ENCODE measurements around the gene CHRDL2.
A peak's percentile ranks its signal among the peaks of the same experiment; 100 is the strongest.

Gene CHRDL2

GRCh38 chr11:74710281-74710938 is 20.8 kb downstream of the CHRDL2 start:
- no peak for DNase-seq (ENCODE audit: low spot score)

- no peak for DNase-seq (ENCODE audit: low spot score)
These were observed 22.1 kb downstream of the CHRDL2 start for GRCh38 chr11:74709175-74709574.

GRCh38 chr11:74707602-74708510 is 23.4 kb downstream of the CHRDL2 start:
- DNase-seq (ENCODE audit: low spot score): peak; percentile 80

DNA sequence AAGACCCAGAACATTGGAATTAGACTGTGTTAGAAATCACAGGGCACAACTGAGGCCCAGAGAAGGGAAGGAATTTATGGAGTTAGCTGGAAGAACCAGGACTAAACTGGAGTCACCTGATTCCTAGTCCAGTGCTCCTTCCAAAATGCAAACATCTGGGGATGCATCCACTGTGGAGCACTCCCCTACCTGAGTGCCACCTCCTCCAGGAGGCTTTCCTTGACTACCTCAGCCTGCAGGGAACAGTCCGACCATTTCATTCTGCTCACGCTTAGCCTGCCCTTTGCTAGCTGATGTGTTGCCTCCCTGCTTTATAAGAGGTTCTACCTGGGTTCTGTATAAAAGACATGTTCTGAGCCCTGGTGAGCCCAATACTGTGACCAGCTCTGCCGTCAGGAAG is 24.0 kb downstream of the CHRDL2 start:
- no peak for DNase-seq (ENCODE audit: low spot score)

DNA sequence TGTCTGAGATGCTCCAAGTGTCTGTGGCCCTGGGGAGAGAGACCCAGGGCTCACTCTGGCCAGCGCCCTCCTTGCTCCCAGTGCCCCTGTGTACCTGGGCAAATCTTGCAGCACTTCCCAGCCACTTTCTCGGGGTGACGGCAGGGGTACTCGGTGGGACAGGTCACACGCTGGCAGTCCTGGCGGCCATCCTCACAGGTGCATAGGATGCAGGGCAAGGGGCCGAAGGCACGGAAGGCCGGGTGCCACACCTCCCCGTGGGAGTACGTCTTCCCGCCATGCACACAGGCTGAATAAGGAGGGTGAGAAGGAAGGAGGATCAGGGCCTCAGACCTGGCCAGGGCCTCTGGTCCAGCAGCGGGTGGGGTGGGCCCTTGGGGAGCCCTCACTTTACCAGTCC is 28.0 kb downstream of the CHRDL2 start:
- DNase-seq (ENCODE audit: low spot score): no peak

GRCh38 chr11:74702383-74703007 is 28.7 kb downstream of the CHRDL2 start:
- peak; percentile 75 for DNase-seq (ENCODE audit: low spot score)

DNA sequence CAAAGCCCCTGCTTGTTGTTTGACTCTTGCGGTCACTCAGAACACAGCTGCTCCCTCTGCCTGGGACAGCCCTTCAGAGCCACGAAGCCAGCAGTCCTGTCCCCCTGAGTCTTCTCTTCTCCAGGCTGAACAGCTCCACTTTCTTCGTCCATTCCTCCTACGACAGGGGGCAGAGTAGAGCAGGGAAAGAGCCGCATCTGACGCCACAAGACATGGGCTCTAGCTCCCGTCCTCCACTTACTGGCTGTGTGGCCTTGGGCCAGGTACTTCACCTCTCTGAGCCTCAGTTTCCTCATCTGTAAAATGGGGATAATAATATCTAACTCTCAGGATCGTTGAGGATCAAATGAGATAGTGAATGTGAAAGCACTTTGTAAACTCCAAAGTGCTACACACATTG is 29.9 kb downstream of the CHRDL2 start:
- DNase-seq (ENCODE audit: low spot score): peak; percentile 19

- DNase-seq (ENCODE audit: low spot score): peak; percentile 36
These were observed 31.4 kb downstream of the CHRDL2 start for GRCh38 chr11:74699615-74700396.

- DNase-seq (ENCODE audit: low spot score): no peak
These were observed 33.5 kb downstream of the CHRDL2 start for GRCh38 chr11:74697722-74698121.

GRCh38 chr11:74696939-74697675 is 34.1 kb downstream of the CHRDL2 start:
- no peak for DNase-seq (ENCODE audit: low spot score)

GRCh38 chr11:74696500-74696899 is 34.7 kb downstream of the CHRDL2 start:
- DNase-seq (ENCODE audit: low spot score): no peak

DNA sequence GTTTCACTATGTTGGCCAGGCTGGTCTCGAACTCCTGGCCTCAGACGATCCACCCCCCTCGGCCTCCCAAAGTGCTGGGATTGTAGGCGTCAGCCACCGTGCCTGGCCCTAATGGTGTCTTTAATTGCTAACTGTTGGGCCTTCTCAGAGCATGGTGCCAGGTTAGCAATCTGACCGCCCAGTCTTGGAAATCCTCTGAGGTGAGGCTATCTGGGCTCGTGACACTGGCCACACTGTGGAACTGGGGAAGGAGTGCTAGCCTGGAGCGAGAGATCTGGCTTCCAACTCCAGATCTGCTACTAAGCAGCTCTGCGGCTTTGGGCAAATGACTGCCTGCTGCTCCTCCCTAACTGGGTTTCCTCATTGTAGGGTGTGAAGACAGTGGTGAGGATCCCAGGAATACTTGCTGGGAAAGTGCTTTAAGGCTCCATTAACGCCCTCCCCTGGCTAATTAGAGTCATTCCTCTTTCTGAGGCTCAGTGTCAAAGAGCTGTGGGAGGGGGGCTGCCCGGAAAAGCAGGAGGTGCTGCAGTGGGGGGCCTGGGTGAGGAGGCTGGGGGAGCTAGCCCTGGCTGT is 35.4 kb downstream of the CHRDL2 start:
- no peak for DNase-seq (ENCODE audit: low spot score)

DNA sequence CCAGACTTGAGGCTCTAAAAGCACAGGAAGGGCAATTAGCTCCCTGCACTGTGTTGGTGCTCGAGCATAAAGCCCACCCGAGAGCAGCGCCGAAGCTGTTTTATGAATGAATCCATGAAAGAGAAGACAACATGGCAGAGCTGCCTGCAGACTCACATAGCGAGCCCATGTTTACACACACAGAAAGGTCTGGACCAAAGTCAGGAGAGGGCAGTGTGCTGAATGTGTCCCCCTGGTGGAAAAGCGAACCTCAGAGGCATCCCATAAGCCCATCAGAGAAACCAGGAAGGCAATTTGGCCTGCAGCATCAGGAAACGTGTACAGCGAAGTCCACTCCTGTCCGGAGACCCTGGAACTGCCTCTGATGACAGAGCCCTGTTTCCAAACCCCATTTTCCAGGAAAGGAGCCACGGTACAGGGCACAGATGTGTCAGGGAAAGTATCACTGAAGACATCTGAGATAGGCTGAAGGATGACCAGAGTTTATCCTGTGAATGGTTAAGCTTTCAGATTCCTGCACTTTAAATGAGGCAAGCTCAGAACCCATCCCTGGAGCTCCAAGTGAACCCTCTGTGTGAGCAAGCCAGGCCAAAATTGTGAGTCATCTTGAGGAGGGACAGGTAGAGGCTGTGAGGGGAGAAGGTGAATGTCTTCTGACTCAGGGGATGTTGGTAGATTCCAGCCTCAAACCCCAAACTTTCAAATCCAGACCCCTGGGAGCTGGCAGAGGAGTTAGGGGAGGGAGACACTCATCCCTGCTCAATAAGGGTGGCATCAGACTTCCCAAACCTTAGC is 36.9 kb downstream of the CHRDL2 start:
- DNase-seq (ENCODE audit: low spot score): no peak

DNA sequence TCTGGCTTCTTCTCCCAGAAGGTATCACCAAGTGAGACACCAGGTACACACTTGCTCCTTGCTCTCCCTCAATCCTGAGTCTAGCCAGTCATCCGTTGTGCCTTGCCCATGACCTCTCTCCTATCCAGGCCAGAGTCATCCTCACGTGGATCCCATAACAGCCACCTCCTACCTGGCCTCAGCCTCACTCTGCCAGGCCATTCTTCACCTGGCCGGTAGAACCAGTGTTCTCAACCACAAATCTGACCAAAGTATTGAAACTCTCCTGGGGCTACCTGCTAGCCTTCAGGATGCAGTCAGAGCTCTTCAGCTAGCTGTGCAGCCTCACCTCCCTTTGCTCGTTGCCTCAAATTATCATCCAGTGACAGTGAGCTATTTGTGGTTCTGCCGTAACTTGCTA is 37.7 kb downstream of the CHRDL2 start:
- DNase-seq (ENCODE audit: low spot score): no peak

GRCh38 chr11:74691755-74692154 is 39.5 kb downstream of the CHRDL2 start:
- no peak for DNase-seq (ENCODE audit: low spot score)

- no peak for DNase-seq (ENCODE audit: low spot score)
These were observed 41.6 kb downstream of the CHRDL2 start for GRCh38 chr11:74689666-74690065.

GRCh38 chr11:74687237-74688023 is 43.8 kb downstream of the CHRDL2 start:
- DNase-seq (ENCODE audit: low spot score): no peak

GRCh38 chr11:74686792-74687191 is 44.4 kb downstream of the CHRDL2 start:
- no peak for DNase-seq (ENCODE audit: low spot score)

GRCh38 chr11:74685905-74686304 is 45.3 kb downstream of the CHRDL2 start:
- DNase-seq (ENCODE audit: low spot score): no peak
